Breast epithelium (tissue), 4 donors: ENCODE data around the gene FAM227B. TPM values are rescaled to one million over a fixed set of nuclear protein-coding genes. Genes with fewer than 3 reads are reported as not detected.
"Not testable (repeated sequence)": the region's sequence is repeated elsewhere in the genome, so short reads cannot be mapped to it uniquely, and the experiment has no call there.

Experiments used
- DNase-seq, 2 donors: peaks; one replicate each; pipeline ENCODE4 v3.0.0-alpha.2; 2019; ENCODE audit warnings: low spot score in 2 of 2
- H3K27ac ChIP-seq, 2 donors: fragments of 200-600 bp; sonication (generic) in 1 of 2; one replicate each; pipeline ENCODE4 v1.5.1; 2016 to 2019; ENCODE audit warnings: mild to moderate bottlenecking in 1 of 2
- H3K27me3 ChIP-seq, 2 donors: fragments of 200-600 bp; sonication (generic) in 1 of 2; one replicate each; pipeline versions ENCODE4 v1.5.1 to v1.6.0; 2017 to 2019; ENCODE audit warnings: control low read depth in 1 of 2, mild to moderate bottlenecking in 1 of 2
- H3K36me3 ChIP-seq: fragments of 200-600 bp; one replicate; pipeline ENCODE4 v1.5.1; 2019
- H3K4me1 ChIP-seq, 2 donors: fragments of 200-600 bp; sonication (generic); one replicate each; pipeline ENCODE4 v1.5.1; 2016 to 2019; ENCODE audit warnings: control low read depth in 1 of 2
- H3K4me3 ChIP-seq, 3 donors: fragments of 200-600 bp; sonication (generic); 1 replicate in 2 of 3; 2 replicates in 1 of 3; pipeline ENCODE4 v1.5.1; 2016 to 2019; ENCODE audit warnings: mild to moderate bottlenecking in 3 of 3, moderate library complexity in 2 of 3
- H3K9me3 ChIP-seq, 2 donors: fragments of 200-600 bp; sonication (generic) in 1 of 2; one replicate each; pipeline ENCODE4 v1.5.1; 2016 to 2019; ENCODE audit warnings: control low read depth in 1 of 2
- POLR2A ChIP-seq: fragments of 450-650 bp; IDR thresholded peaks from one replicate; pipeline ENCODE4 v1.6.1; 2016; ENCODE audit warnings: antibody characterized with exemption, mild to moderate bottlenecking, moderate library complexity
- POLR2AphosphoS5 ChIP-seq, 3 donors: sonication (generic); formaldehyde crosslinking; IDR thresholded peaks; one replicate each; pipeline ENCODE4 v1.6.1; 2017; ENCODE audit warnings: antibody characterized with exemption in 3 of 3
- intact Hi-C: fragments of 100-400 bp; cut with DNase I; formaldehyde crosslinking; loops from one replicate; pipeline ENCODE4 v1.15.1; 2023; ENCODE audit warnings: low total_unique reads
- total RNA-seq, 3 donors: library from RNA; depleted of rRNA; stranded (reverse); fragments of >200 nt; gene quantifications; one replicate each; pipeline ENCODE4 v1.1.0, GENCODE V29; 2016
- TF ChIP-seq, protein P1 (sequence below), 3 donors: fragments of 450-650 bp; IDR thresholded peaks; one replicate each; pipeline ENCODE4 v1.5.1; 2016 to 2017; ENCODE audit warnings: antibody characterized with exemption in 3 of 3, mild to moderate bottlenecking in 3 of 3, moderate library complexity in 3 of 3

FAM227B gene
- total RNA-seq, 3 donors from 2014 or later, result 1.3 to 13.0 (median 4.9) TPM

DNA sequence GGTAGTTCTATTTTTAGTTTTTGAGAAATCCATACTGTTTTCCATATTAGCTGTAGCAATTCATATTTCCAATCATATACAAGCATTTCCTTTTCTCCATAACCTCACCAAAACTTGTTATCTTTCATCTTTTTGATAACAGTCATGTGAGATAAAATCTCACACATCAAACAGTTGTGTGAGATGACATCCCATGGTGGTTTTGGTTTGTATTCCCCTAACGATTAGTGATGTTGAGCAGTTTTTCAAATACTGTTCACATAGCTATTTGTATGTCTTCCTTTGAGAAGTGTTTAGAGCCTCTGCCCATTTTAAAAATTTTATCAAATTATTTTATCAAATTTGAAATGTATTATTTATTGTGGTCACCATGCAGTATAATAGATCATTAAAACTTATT, 50.4 kb downstream of the FAM227B start:
- Histone ChIP-seq H3K4me3 (no peak overlapping the region), H3K36me3 (no peaks in the 10 kb centered on the region), H3K27me3 (no peaks in the 10 kb centered on the region), H3K9me3 (no peaks in the 10 kb centered on the region), H3K4me1 (no peaks in the 10 kb centered on the region), H3K27ac (no peak overlapping the region)
- intact Hi-C loops, result no loop called here
- TF ChIP-seq, protein P1, sequence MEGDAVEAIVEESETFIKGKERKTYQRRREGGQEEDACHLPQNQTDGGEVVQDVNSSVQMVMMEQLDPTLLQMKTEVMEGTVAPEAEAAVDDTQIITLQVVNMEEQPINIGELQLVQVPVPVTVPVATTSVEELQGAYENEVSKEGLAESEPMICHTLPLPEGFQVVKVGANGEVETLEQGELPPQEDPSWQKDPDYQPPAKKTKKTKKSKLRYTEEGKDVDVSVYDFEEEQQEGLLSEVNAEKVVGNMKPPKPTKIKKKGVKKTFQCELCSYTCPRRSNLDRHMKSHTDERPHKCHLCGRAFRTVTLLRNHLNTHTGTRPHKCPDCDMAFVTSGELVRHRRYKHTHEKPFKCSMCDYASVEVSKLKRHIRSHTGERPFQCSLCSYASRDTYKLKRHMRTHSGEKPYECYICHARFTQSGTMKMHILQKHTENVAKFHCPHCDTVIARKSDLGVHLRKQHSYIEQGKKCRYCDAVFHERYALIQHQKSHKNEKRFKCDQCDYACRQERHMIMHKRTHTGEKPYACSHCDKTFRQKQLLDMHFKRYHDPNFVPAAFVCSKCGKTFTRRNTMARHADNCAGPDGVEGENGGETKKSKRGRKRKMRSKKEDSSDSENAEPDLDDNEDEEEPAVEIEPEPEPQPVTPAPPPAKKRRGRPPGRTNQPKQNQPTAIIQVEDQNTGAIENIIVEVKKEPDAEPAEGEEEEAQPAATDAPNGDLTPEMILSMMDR (IDR thresholded peaks at IDR 0.05), result no peak
- TF ChIP-seq POLR2A, result no peak
- TF ChIP-seq POLR2AphosphoS5 (IDR thresholded peaks at IDR 0.05), result no peak
- DNase-seq, result no peak

DNA sequence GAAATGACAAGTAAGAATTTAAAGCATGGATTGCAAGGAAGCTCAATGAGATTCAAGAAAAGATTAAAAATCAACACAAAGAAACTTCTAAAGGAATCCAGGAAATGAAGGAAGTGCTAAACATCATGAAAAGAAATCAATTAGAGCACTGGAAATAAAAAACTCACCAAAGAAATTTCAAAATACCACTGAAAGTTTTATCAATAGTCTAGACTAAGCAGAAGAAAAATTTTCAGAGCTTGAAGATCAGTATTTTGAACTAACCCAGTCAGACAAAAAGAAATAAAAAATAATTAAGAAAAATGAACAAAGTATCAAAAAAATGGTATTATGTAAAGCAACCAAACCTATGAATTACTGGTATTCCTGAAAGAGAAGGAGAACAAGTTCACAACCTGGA, 60.6 kb downstream of the FAM227B start:
- intact Hi-C loops, result no loop called here
- H3K27me3 ChIP-seq, result no peaks in the 10 kb centered on the region
- no peaks in the 10 kb centered on the region for H3K36me3 ChIP-seq
- H3K27ac ChIP-seq, result no peak overlapping the region
- DNase-seq, result no peak
- peaks cover 7 to 48% of the 10 kb centered on the region in 2 donors for H3K9me3 ChIP-seq
- H3K4me1 ChIP-seq, result no peaks in the 10 kb centered on the region
- TF ChIP-seq POLR2A (no peak), POLR2AphosphoS5 (IDR thresholded peaks at IDR 0.05) (no peak)
- TF ChIP-seq, protein P1 (IDR thresholded peaks at IDR 0.05), result no peak
- no peak overlapping the region for H3K4me3 ChIP-seq

DNA sequence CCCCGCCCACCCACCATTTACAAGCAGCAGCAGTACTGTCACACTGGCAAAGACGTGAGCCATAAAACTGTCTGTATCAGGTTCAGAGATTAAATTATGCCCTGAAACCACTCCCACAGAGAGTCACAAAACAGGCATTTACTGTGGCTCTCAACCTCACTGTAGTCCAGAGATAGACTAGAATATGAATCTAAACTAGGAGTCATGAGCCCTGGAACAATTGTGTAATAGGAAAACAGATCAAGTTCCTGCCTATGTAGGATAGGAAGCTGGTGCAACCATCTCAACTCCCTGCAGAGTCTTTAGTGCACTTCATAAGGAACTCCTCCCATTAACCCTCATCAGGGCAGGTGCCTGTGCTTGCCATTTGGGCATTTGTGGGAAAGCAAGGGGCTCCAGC, 61.7 kb downstream of the FAM227B start:
- DNase-seq, result no peak
- H3K36me3 ChIP-seq, result no peaks in the 10 kb centered on the region
- no peaks in the 10 kb centered on the region for H3K4me1 ChIP-seq
- TF ChIP-seq POLR2AphosphoS5 (IDR thresholded peaks at IDR 0.05) (no peak), POLR2A (no peak)
- TF ChIP-seq, protein P1 (IDR thresholded peaks at IDR 0.05), result no peak
- intact Hi-C loops, result no loop called here
- no peak overlapping the region for H3K27ac ChIP-seq
- H3K4me3 ChIP-seq, result no peak overlapping the region
- no peaks in the 10 kb centered on the region for H3K27me3 ChIP-seq
- H3K9me3 ChIP-seq, result peaks cover 16 to 58% of the 10 kb centered on the region in 2 donors

DNA sequence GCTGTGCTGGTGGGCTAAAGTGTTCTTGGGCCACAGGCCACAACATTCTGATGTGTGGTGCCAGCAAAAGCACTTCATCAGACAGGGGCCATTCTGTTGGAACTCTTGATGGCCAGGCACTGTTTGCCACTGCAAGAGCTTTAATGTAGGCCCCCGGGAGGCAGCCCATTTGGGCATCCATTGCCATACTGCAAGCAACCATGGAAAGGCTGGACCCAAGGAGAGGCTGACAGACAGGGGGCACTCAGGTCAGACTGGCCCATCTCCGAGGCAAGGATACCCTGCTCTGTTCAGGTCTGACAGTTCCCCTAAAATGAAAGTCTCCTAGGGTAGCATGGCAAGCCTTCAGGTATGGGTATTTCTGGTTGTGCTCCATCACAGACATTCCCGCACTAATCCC, 64.2 kb downstream of the FAM227B start:
- H3K4me1 ChIP-seq, result no peaks in the 10 kb centered on the region
- no peak overlapping the region for H3K4me3 ChIP-seq
- H3K36me3 ChIP-seq, result no peaks in the 10 kb centered on the region
- H3K27me3 ChIP-seq, result no peaks in the 10 kb centered on the region
- H3K27ac ChIP-seq, result no peak overlapping the region
- intact Hi-C loops, result no loop called here
- peaks cover 24 to 50% of the 10 kb centered on the region in 2 donors for H3K9me3 ChIP-seq
- TF ChIP-seq, protein P1 (IDR thresholded peaks at IDR 0.05), result no peak
- TF ChIP-seq POLR2AphosphoS5 (IDR thresholded peaks at IDR 0.05) (no peak), POLR2A (no peak)
- DNase-seq, result no peak

DNA sequence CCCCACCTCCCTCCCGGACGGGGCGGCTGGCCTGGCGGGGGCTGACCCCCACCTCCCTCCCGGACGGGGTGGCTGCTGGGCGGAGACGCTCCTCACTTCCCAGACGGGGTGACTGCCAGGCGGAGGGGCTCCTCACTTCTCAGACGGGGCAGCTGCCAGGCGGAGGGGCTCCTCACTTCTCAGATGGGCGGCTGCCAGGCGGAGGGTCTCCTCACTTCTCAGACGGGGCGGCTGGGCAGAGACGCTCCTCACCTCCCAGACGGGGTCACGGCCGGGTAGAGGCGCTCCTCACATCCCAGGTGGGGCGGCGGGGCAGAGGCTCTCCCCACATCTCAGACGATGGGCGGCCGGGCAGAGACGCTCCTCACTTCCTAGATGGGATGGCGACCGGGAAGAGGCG, 70.3 kb downstream of the FAM227B start:
- H3K27me3 ChIP-seq, DNase-seq, H3K36me3 ChIP-seq, H3K4me1 ChIP-seq, intact Hi-C loops, H3K27ac ChIP-seq, H3K4me3 ChIP-seq: not testable (repeated sequence)
- peaks cover 16 to 24% of the 10 kb centered on the region in 2 donors for H3K9me3 ChIP-seq

DNA sequence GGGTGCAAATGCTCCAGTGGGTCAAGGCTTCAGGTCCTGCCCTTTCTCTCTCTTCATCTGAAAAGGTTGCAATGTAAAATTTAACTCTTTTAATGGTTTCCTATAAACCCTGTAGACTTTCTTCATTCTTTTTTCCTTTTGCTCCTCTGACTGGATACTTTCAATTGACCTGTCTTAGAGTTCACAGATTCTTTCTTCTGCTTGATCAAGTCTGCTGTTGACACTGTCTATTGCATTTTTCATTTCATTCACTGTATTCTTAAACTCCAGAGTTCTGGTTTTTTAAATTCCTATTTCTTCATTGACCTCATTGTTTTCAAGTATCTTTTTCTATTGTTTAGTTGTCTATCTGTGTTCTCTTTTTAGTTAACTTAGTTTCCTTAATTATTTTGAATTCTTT, 82.1 kb downstream of the FAM227B start:
- TF ChIP-seq, protein P1 (IDR thresholded peaks at IDR 0.05), result no peak
- TF ChIP-seq POLR2AphosphoS5 (IDR thresholded peaks at IDR 0.05) (no peak), POLR2A (no peak)
- Histone ChIP-seq H3K27ac (no peak overlapping the region), H3K27me3 (no peaks in the 10 kb centered on the region), H3K36me3 (no peaks in the 10 kb centered on the region), H3K9me3 (peaks cover 8 to 35% of the 10 kb centered on the region in 2 donors), H3K4me1 (no peaks in the 10 kb centered on the region), H3K4me3 (no peak overlapping the region)
- DNase-seq, result no peak
- intact Hi-C loops, result no loop called here
